Psoas muscle (tissue), 8 donors: ENCODE measurements around the gene GRIA3. TPM values are rescaled to one million over a fixed set of nuclear protein-coding genes. Genes with fewer than 3 reads are reported as not detected.

Experiments
- ATAC-seq, 4 donors: fragments of 200-7000 bp; cut with Tn5 transposase; one replicate each; pipeline ENCODE4 v1.9.1; 2020; ENCODE audit warnings: moderate library complexity in 3 of 4, mild to moderate bottlenecking in 2 of 4
- DNase-seq, 2 donors: peaks; one replicate each; pipeline ENCODE4 v3.0.0-alpha.2; 2020
- H3K27ac ChIP-seq: fragments of 200-600 bp; one replicate; pipeline ENCODE4 v1.8.0; 2022
- H3K27me3 ChIP-seq, 3 donors: fragments of 200-600 bp in 1 of 3; one replicate each; pipeline versions ENCODE4 v1.6.1 to v1.8.0; 2013 to 2022; ENCODE audit warnings: low read length in 2 of 3, mild to moderate bottlenecking in 2 of 3, moderate library complexity in 1 of 3; ENCODE audit not compliant: insufficient read depth in 3 of 3
- H3K36me3 ChIP-seq, 2 donors: fragments of 200-600 bp in 1 of 2; one replicate each; pipeline versions ENCODE4 v1.6.1 to v1.8.0; 2013 to 2022; ENCODE audit warnings: low read depth in 1 of 2, mild to moderate bottlenecking in 1 of 2, moderate library complexity in 1 of 2; ENCODE audit not compliant: insufficient read depth in 1 of 2
- H3K4me1 ChIP-seq: fragments of 200-600 bp; one replicate; pipeline ENCODE4 v1.8.0; 2022
- H3K4me3 ChIP-seq: fragments of 200-600 bp; one replicate; pipeline ENCODE4 v1.8.0; 2022; ENCODE audit warnings: mild to moderate bottlenecking
- H3K9me3 ChIP-seq: fragments of 200-600 bp; one replicate; pipeline ENCODE4 v1.8.0; 2022
- WGBS, 3 donors: extraction: QIAGEN DNeasy Blood & Tissue Kit; methylation state at CpG; one replicate each; pipeline versions ENCODE4 v1.1.6 to v1.1.7; 2013; 5-methylcytosine and 5-hydroxymethylcytosine counted together
- intact Hi-C, 2 donors: fragments of 100-400 bp; cut with DNase I; formaldehyde crosslinking; loops; one replicate each; pipeline versions ENCODE4 v1.11.0 to v1.14.2; 2022
- polyA plus RNA-seq, 3 donors: library from polyadenylated mRNA; stranded (reverse); fragments of 200-250 nt; gene quantifications; one replicate each; pipeline ENCODE4 v1.2.3, GENCODE V29; 2013
- total RNA-seq, 4 donors: library from RNA; stranded (reverse); fragmentation: NEBNext Ultra II Directional in 2 of 4; extraction: Animal tissue kit (Norgen Biotek cat#: 25700) in 2 of 4; gene quantifications; one replicate each; pipeline versions ENCODE4 v1.2.1 to v1.2.4, GENCODE V29; 2021 to 2023
- TF ChIP-seq, protein P1 (sequence below): fragments of 200-600 bp; IDR thresholded peaks from one replicate; pipeline ENCODE4 v1.8.0; 2022; ENCODE audit warnings: antibody characterized with exemption
- donor health status: healthy with polysubstance abuse.
- donor health status: DM: no; HTN: no; CAD: no; lungs with moderate emphysema.
- donor health status: Bipolar disorder and iron deficiency.
- donor health status: healthy.
- donor health status: DM: yes; HTN: yes; CAD: no.
- donor health status: DM: no; HTN: no; CAD: no.
- donor health status: DM: no; HTN: no; CAD: no.
- donor health status: DM: yes; HTN: yes; CAD: no.

GRIA3 gene
- total and polyA plus RNA-seq, 7 donors: 0.03 to 0.32 (median 0.21) TPM; not detected in 1

- DNase-seq (no peak), ATAC-seq (no peak)
- Histone ChIP-seq H3K27ac (no peak overlapping the region), H3K4me1 (no peaks in the 10 kb centered on the region), H3K4me3 (no peak overlapping the region), H3K27me3 (no peaks in the 10 kb centered on the region), H3K9me3 (no peaks in the 10 kb centered on the region), H3K36me3 (no peaks in the 10 kb centered on the region)
- TF ChIP-seq, protein P1, sequence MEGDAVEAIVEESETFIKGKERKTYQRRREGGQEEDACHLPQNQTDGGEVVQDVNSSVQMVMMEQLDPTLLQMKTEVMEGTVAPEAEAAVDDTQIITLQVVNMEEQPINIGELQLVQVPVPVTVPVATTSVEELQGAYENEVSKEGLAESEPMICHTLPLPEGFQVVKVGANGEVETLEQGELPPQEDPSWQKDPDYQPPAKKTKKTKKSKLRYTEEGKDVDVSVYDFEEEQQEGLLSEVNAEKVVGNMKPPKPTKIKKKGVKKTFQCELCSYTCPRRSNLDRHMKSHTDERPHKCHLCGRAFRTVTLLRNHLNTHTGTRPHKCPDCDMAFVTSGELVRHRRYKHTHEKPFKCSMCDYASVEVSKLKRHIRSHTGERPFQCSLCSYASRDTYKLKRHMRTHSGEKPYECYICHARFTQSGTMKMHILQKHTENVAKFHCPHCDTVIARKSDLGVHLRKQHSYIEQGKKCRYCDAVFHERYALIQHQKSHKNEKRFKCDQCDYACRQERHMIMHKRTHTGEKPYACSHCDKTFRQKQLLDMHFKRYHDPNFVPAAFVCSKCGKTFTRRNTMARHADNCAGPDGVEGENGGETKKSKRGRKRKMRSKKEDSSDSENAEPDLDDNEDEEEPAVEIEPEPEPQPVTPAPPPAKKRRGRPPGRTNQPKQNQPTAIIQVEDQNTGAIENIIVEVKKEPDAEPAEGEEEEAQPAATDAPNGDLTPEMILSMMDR: no peak
- intact Hi-C loops: no loop called here
These were observed 26.2 kb downstream of the GRIA3 start for GRCh38 chrX:123210252-123210651.

GRCh38 chrX:123215397-123216089 is 31.5 kb downstream of the GRIA3 start:
- WGBS, 3 donors: 36 to 40% (median 40%) methylated on average over 7 of the region's 7 CpGs
- Histone ChIP-seq H3K36me3 (no peaks in the 10 kb centered on the region), H3K4me3 (no peak overlapping the region), H3K27ac (no peak overlapping the region), H3K4me1 (no peaks in the 10 kb centered on the region), H3K27me3 (no peaks in the 10 kb centered on the region), H3K9me3 (no peaks in the 10 kb centered on the region)
- intact Hi-C loops: no loop called here
- ATAC-seq (no peak), DNase-seq (no peak)
- TF ChIP-seq, protein P1: no peak

DNA sequence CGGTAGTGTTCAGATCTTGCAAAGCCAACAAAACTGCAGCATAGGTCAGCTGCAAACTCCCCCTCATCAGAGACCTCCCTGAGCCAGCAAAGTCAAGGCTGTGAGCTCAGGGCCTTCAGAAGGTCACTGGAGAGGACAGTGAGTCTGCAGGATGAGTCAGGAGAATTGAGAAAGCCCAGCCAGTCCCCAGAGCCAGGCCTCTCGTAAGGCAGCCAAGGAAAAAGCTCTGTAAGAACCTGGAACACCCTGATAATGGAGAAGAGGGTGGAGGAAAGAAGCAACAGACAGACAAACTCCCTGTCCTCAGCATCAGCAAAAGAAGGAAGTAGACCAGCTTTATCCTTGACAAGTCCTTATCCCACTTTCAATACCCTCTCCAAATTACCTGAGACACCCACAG is 33.0 kb downstream of the GRIA3 start:
- 34 to 44% (median 36%) methylated on average over 1 to 2 of the region's 2 CpGs for WGBS, 3 donors
- no peaks in the 10 kb centered on the region for H3K9me3 ChIP-seq
- H3K4me3 ChIP-seq: no peak overlapping the region
- H3K27ac ChIP-seq: no peak overlapping the region
- H3K4me1 ChIP-seq: no peaks in the 10 kb centered on the region
- peak in 3 of 4 donors; percentile 58 to 88 (median 72) for ATAC-seq
- no peaks in the 10 kb centered on the region for H3K27me3 ChIP-seq
- no peaks in the 10 kb centered on the region for H3K36me3 ChIP-seq
- intact Hi-C loops: no loop called here
- TF ChIP-seq, protein P1: no peak
- DNase-seq: peak; percentile 20 to 58

DNA sequence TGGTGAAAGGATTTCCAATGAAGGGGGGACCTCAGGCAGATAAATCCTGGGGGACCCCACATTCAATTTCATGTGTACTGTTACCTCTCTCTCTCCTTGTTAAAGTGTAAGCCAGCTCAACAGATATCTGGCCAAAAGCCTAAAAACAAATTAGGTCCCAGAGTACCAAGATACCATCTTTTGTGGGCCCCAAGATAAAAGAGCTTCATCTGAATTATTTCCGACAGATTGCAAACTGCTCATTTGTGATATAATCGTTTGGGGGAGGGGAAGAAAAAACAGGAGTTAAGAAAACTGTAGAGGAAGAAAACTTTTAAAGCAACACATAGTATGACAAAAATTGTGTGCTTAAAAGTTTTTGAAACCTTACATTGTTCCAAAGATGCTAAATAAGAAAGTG is 33.6 kb downstream of the GRIA3 start:
- ATAC-seq (no peak), DNase-seq (no peak)
- 86 to 100% (median 93%) methylated on average over 2 of the region's 2 CpGs for WGBS, 3 donors
- no peak overlapping the region for H3K4me3 ChIP-seq
- intact Hi-C loops: no loop called here
- TF ChIP-seq, protein P1: no peak
- no peaks in the 10 kb centered on the region for H3K4me1 ChIP-seq
- no peak overlapping the region for H3K27ac ChIP-seq
- no peaks in the 10 kb centered on the region for H3K9me3 ChIP-seq
- H3K36me3 ChIP-seq: no peaks in the 10 kb centered on the region
- no peaks in the 10 kb centered on the region for H3K27me3 ChIP-seq

- Histone ChIP-seq H3K27ac (no peak overlapping the region), H3K27me3 (no peaks in the 10 kb centered on the region), H3K4me3 (no peak overlapping the region), H3K9me3 (no peaks in the 10 kb centered on the region), H3K36me3 (no peaks in the 10 kb centered on the region), H3K4me1 (no peaks in the 10 kb centered on the region)
- ATAC-seq (no peak), DNase-seq (no peak)
- 4 to 22% (median 9%) methylated on average over 3 of the region's 3 CpGs for WGBS, 3 donors
- intact Hi-C loops: no loop called here
- TF ChIP-seq, protein P1: no peak
These were observed 35.8 kb downstream of the GRIA3 start for GRCh38 chrX:123219916-123220315.
